SKM-1 (cell line): ENCODE results near the gene RYR3.
"Not testable (repeated sequence)": the region's sequence is repeated elsewhere in the genome, so short reads cannot be mapped to it uniquely, and the experiment has no call there.

Experiments used
- DNase-seq: peaks from one replicate; lab custom pipeline; 2025; ENCODE audit not compliant: unreplicated experiment; lab: John Stamatoyannopoulos, UW

RYR3 gene

GRCh38 chr15:33810073-33810595, 499.4 kb downstream of the RYR3 start:
- DNase-seq = no peak

GRCh38 chr15:33810806-33811205, 500.0 kb downstream of the RYR3 start:
- no peak for DNase-seq

- DNase-seq = no peak
Observed at GRCh38 chr15:33813891-33814290, 503.1 kb downstream of the RYR3 start.

GRCh38 chr15:33819499-33819898, 508.7 kb downstream of the RYR3 start:
- not testable (repeated sequence) for DNase-seq

GRCh38 chr15:33822479-33822878, 511.7 kb downstream of the RYR3 start:
- DNase-seq = no peak

- DNase-seq = no peak
Observed at GRCh38 chr15:33823119-33823518, 512.4 kb downstream of the RYR3 start.

GRCh38 chr15:33825453-33825852, 514.7 kb downstream of the RYR3 start:
- no peak for DNase-seq

DNA sequence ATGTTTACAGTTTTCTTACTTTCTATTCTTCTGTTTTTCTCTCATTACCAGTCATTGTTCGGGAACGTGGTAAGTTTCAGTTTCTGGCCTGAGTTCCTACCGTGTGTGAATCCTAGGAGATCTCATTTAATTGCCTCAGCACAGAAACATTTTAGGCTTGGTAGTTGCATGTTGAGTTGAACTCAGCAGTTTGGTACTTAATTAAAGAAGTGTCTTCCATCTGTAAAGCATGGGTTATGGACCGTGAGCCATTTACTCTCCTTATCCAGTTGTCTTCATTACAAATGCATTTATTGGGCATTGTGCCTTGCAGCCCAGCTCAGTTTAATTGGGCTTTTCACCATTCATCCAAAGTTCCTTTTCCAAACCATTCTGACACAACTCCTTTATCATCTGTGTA, 515.4 kb downstream of the RYR3 start:
- DNase-seq = no peak

- DNase-seq = no peak
Observed at GRCh38 chr15:33830351-33830750, 519.6 kb downstream of the RYR3 start.

GRCh38 chr15:33831646-33832045, 520.9 kb downstream of the RYR3 start:
- no peak for DNase-seq

GRCh38 chr15:33834892-33835743, 524.4 kb downstream of the RYR3 start:
- no peak for DNase-seq

DNA sequence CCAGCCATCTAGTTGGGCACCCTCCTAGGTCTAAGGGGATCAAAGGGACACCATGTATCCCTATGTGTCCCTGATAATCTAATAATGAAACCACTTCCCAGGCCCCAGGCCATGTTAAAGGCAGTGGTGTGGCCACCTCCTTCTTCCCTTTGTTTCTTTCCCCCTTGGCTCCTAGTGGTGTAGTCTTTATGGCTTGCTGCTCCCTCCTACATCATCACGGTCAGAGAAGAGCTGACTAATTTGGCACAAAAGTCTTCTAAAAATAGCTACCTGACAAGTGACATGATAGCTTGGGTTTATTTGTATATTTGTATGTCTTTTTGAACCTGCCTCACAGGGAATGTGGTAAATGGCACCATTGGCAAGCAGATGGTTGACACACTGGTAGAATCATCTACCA, 526.5 kb downstream of the RYR3 start:
- no peak for DNase-seq

GRCh38 chr15:33839540-33839939, 528.8 kb downstream of the RYR3 start:
- no peak for DNase-seq

GRCh38 chr15:33840615-33841014, 529.8 kb downstream of the RYR3 start:
- no peak for DNase-seq

DNA sequence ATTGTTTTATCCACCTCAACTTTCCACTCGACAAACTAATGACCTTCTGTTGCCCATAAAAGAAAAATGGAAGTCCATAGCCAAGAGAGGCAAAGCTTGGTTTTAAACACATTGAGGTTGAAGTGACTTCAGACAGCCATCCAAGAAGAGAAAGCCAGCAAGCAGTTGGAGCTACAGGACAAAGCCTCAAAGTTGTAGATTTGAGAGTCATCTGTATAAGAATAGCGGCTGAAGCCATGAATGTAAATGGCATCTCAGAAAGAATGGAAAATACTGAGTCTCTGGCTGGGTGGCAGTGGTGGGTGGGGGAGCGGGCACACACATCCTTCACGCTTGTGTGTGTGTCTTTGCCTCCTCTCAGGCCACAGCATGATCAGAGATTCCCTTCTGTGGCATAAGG, 533.4 kb downstream of the RYR3 start:
- DNase-seq = no peak

DNA sequence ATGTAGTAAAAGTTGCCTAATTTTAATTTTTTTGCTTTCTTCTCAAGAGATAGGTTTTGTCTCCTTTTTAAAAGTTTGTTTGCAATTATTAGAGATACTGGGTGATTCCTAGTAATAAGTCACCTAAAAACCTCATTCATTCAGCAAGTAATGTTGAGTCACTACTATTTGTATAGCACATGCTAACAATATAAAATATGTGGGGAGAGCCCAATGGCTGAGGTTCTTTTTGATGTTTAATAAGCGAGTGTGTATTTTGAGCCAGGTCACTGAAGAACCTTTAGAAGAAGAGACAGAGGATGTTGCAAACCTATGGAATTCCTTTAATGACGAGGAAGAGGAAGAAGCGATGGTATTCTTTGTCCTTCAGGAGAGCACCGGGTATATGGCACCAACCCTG, 533.8 kb downstream of the RYR3 start:
- DNase-seq = no peak

GRCh38 chr15:33846142-33846541, 535.4 kb downstream of the RYR3 start:
- no peak for DNase-seq

DNA sequence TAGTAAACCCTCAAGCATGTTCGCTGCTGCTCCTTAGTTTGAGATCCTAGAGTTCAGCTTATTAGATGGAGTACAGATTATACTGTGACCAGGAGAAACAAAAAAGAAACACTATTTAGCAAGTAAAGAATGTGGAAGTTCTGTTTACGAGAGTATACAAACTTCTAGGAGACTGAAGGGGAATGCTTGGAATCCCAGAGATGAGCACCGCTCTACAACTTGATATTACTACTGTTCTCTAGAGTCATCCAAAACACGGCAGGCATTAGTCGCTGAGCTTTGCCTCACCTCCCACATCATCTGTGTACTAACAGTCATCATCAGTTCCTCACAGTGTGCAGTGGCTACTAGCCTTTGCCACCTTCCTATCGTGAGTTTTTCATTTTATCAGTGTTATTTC, 536.1 kb downstream of the RYR3 start:
- DNase-seq = no peak

DNA sequence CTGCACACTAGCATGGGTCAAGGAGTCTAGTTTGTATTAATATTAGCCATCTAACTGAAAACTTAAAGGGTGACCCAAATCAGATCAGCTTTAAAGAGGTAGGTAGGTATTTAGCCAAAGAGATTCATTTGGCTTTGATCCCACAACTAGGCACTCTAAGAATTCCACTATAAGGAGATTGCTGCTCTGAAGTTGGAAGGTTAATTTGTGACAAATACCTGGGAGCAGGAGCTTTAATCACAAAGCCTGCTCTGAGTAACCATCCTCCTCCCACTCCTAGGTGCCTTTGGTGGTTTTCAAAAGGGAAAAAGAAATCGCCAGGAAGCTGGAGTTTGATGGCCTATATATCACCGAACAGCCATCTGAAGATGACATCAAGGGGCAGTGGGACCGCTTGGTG, 537.2 kb downstream of the RYR3 start:
- no peak for DNase-seq

GRCh38 chr15:33851079-33851478, 540.3 kb downstream of the RYR3 start:
- no peak for DNase-seq

DNA sequence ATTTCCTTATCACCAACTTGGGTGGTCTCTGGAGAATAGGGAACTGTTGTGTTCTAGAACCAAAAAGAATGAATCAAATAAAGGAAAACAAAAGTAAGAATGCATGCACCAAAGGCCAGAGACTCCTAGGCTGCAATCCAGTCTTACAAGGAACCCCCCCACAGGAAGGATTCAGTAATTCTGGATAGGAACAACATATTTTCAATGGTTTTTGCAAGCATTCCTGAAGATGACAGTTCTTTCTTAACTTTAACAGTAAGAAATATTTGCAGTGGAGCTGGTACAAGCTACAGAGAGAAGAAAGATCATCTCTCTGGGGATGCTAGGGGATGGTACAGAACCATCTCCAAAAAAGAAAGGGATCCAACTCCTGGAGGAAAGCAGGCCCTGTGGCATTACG, 541.3 kb downstream of the RYR3 start:
- no peak for DNase-seq

DNA sequence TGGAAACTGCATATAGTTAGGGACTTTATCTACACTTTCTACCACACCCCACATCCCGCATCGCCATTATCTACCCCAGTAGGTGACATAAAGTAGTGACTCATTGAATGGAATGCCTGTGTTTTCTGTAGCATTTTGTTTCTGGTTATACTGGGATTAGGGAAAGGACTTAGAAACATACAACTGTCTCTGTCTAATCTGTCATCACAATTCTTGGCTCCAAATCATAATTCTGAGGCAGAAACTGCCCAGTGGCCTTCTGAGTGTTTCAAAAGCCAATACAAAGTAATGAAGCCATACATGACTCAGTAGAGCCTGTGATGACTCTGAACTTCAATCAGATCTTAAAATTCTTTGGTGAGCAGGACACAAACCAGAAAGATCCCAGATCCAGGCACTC, 541.8 kb downstream of the RYR3 start:
- no peak for DNase-seq

GRCh38 chr15:33857726-33858125, 547.0 kb downstream of the RYR3 start:
- no peak for DNase-seq
